NCI-H1694 treated with DMSO at 0.1 percent for 48 hours (cell line): ENCODE results near the gene SLC24A3.
A peak's percentile ranks its signal among the peaks of the same experiment; 100 is the strongest.

ENCODE experiments used
- DNase-seq: peaks from one replicate; lab custom pipeline; 2025; lab: John Stamatoyannopoulos, UW

SLC24A3 gene

GRCh38 chr20:19212469-19212815 lies at the start of gene SLC24A3:
Gene SLC24A3 (plus strand): TSS chr20:19212642.
- DNase-seq: no peak

GRCh38 chr20:19170148-19170547 lies 42.3 kb upstream of the SLC24A3 start:
- no peak for DNase-seq

- DNase-seq: no peak
Measured at GRCh38 chr20:19172637-19173036, 39.8 kb upstream of the SLC24A3 start.

GRCh38 chr20:19176470-19177052 lies 35.9 kb upstream of the SLC24A3 start:
- no peak for DNase-seq

- no peak for DNase-seq
Measured at GRCh38 chr20:19181552-19181951, 30.9 kb upstream of the SLC24A3 start.

GRCh38 chr20:19185083-19185482 lies 27.4 kb upstream of the SLC24A3 start:
- no peak for DNase-seq

GRCh38 chr20:19193349-19193748 lies 19.1 kb upstream of the SLC24A3 start:
- DNase-seq: no peak

- DNase-seq: peak; percentile 43
Measured at GRCh38 chr20:19205981-19206396, 6.5 kb upstream of the SLC24A3 start.

- DNase-seq: no peak
Measured at GRCh38 chr20:19207541-19207940, 4.9 kb upstream of the SLC24A3 start.

GRCh38 chr20:19210391-19211155 lies 1.9 kb upstream of the SLC24A3 start:
- DNase-seq: no peak

GRCh38 chr20:19211252-19211651 lies 1.2 kb upstream of the SLC24A3 start:
- DNase-seq: no peak

GRCh38 chr20:19211661-19212468 lies 577 bp upstream of the SLC24A3 start:
- DNase-seq: peak; percentile 11

- DNase-seq: peak; percentile 35
Measured at GRCh38 chr20:19212821-19213502, 520 bp downstream of the SLC24A3 start.

GRCh38 chr20:19213946-19214490 lies 1.6 kb downstream of the SLC24A3 start:
- no peak for DNase-seq

- DNase-seq: no peak
Measured at GRCh38 chr20:19218411-19218810, 6.0 kb downstream of the SLC24A3 start.

GRCh38 chr20:19222520-19223040 lies 10.1 kb downstream of the SLC24A3 start:
- no peak for DNase-seq

- no peak for DNase-seq
Measured at GRCh38 chr20:19223640-19224039, 11.2 kb downstream of the SLC24A3 start.

GRCh38 chr20:19231359-19232035 lies 19.1 kb downstream of the SLC24A3 start:
- DNase-seq: no peak

GRCh38 chr20:19232997-19233794 lies 20.8 kb downstream of the SLC24A3 start:
- DNase-seq: no peak

GRCh38 chr20:19236371-19237055 lies 24.1 kb downstream of the SLC24A3 start:
- DNase-seq: no peak
